GM10847 (cell line): ENCODE measurements around the gene STX10.

Source experiments
- POLR2A ChIP-seq: IDR thresholded peaks from 2 replicates; pipeline ENCODE4 v1.6.1; 2011; ENCODE audit not compliant: insufficient read length; ENCODE audit errors: extremely low read depth

Gene STX10

GRCh38 chr19:13115936-13116281 is 34.3 kb downstream of the STX10 start:
- TF ChIP-seq POLR2A, result no peak

- no peak for TF ChIP-seq POLR2A
Observed at GRCh38 chr19:13112555-13112954, 37.6 kb downstream of the STX10 start.

- TF ChIP-seq POLR2A, result no peak
Observed at GRCh38 chr19:13110099-13110610, 40.0 kb downstream of the STX10 start.

DNA sequence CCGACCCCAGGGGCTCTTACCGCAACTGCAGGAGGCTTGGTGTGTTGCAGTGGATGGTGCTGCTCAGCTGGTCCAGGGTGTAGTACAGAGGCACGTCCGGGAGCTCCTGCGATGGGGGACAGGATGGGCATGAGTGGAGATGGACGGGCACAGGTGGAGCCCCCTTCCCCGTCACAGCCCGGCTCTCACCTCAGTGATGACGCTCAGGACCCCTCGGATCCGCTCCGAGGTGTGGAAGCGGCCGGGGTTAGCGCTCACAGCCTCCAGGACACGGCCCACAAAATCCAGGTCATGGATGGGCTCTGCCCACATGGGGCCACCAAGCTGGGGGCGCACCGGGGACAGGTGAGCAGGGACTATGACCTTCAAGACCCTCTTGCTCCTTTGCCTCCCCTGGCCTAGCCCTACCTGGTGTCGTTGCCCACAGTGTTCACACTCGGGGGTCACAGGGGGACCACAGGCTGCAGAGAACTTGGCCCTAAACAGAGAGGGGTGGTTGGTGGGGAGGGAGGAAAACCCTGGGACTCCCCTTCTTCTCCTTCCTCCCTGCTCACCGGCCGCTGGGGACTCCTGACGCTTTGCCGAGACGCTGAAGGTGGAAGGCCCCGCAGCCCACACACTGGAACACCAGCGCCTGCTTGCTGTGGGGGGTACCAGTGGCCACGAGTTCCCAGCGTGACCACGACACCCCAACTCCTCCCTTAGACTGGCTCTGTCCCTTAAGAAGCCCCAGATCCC is 40.6 kb downstream of the STX10 start:
- TF ChIP-seq POLR2A, result no peak

DNA sequence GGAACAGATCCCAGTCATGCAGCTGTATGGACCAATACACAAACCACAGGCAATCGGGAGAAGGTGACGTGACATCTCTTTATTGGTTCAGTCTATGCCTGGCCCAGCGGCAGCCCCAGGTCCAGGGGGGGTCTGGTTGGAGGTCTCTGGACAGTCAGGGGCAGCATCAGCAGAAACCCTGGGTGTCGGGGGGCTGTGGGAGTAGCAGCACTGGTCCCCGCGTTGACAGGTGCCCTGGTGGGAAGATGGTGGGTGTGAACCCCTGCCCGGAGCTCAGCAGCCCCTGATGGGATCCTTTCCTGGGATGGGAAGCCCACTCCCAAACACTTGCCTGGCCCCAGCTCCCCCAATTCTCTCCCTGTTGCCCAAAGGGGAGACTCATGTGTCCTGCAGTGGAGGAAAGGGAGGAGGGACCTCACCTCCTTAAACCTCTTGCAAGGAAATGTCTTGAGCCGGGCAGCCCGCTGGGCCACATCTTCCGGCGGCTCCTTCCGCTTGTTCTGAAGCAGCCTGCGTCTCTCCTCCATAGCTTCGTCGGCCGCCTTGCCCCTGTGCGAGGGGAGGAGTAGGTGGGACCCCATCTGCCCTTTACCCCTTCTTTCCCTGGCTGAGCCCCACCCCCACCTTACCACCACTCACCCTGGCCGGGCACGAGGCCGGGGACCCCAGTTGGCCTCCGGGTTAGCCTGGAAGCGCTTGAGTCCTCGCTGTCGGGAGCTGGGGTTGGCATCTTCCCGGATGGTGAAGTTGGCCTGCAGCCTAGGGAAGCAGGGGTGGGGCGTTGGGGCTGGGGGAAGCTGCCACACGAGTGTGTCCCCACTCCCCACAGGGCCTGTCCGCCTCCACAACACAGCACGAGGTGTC is 45.1 kb downstream of the STX10 start:
- TF ChIP-seq POLR2A, result peak; percentile 24

GRCh38 chr19:13104360-13104847 is 45.8 kb downstream of the STX10 start:
- peak; percentile 28 for TF ChIP-seq POLR2A

DNA sequence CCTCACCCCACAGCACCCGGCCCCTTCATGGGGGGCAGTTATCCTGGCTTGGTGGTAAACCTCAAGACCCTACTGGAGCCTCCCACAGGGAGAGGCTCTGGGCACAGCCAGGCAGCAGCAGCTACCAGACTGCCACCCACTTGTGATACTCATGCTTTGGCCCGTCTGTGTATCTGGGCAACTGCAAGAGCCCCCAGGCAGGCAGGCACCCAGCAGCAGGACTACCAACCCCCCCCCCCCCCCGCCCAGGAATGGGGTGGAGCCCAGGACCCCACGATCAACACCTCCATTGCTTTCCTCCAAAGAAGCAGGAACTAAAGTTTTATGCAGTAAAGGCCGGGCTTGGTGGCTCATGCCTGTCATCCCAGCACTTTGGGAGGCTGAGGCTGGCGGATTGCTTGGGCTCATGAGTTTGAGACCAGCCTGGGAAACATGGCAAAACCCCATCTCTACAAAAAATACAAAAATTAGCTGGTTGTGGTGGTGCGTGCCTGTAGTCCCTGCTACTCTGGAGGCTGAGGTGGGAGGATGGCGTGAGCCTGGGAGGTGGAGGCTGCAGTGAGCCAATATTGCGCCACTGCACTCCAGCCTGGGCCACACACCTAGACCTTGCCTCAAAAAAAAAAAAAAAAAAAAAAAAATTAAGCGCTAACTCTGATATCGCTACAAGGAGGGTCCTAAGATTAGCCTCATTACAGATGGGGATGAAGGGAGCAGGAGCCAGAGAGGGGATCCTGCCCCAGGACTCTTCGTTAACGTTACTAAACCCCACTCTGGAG is 46.4 kb downstream of the STX10 start:
- no peak for TF ChIP-seq POLR2A

DNA sequence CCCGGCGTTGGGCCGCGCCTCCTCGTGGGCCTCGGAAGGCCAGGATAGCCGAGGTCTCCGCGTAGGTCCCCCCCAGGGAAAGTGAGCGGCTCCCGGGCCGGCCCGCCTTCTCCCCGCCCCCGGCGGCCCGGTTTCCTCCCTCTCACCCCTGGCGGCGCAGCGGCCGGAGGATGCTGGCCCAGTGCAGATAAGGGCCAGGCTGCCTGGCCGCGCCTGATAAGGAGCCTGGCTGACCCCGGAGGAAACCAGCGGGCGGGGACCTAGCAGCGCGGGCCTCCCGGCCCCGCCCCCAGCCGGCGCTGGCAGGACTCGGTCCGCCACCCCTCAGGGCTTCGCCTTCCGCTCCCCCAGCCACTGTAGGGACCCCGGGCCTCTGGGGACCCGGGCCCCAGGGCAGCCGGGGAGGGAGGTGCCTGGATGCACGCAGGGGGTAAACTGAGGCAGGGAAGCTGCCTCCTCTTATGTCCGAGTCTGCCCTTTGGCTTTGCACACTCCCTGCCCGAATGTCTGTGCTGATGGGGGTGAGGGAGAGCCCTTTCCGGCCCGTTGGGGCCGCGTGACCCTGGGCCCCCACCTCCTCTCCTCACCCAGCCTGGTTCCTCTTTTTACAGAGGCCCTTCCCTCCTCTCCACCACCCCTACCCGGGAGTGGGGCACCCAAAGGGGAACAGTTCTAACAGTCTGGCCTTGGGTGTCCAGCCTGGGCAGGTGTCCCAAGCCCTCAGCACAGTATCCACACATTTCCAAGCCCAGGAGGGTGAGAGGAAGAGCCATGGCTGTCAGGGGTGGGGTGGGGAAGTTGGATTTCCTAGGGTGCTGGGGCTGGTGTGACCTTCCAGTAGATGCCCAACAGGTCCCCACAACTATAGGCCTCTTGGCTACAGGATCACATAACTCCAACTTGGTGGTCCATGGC is 47.3 kb downstream of the STX10 start, which contains the start of gene LYL1:
TSS of gene LYL1 (minus strand) at position 193 of the 915 bp plus-strand sequence. CDS start 1,687 bp downstream, outside the sequence.
- TF ChIP-seq POLR2A, result peak; percentile 38

- no peak for TF ChIP-seq POLR2A
Observed at GRCh38 chr19:13102416-13102665, 47.8 kb downstream of the STX10 start.

DNA sequence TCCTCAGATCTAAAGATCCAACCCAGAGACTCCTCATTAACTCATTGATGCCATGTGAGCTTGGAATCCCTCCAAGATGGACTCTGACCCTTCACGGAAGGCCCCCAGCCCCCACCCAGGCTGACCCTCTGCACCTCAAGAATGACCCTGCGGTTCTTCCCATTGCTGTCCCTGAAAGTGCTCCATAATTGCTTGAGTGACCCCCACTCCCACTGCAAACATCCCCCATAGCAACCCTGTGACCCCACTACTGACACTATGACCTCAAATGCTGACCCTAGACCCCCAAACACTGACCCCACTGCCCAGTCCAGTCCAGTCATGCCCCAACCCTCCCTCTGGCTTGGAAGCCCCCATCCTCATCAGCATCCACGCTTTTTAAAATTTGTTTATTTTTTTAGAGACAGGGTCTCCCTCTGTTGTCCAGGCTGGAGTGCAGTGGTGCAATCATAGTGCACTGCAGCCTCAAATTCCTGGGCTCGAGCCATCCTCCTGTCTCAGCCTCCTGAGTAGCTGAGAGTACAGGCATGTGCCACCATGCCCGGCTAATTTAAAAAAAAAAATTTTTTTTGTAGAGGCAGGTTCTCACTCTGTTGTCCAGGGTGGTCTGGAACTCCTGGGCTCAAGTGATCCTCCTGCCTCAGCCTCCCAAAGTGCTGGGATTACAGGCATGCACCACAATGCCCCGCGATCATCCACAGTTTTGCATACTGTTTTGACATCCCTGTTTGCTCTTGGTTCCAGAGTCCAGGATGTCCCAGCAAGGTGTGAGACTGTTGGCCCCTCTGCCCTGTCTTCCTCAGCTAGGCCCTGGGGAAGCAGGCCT is 48.4 kb downstream of the STX10 start:
- no peak for TF ChIP-seq POLR2A

DNA sequence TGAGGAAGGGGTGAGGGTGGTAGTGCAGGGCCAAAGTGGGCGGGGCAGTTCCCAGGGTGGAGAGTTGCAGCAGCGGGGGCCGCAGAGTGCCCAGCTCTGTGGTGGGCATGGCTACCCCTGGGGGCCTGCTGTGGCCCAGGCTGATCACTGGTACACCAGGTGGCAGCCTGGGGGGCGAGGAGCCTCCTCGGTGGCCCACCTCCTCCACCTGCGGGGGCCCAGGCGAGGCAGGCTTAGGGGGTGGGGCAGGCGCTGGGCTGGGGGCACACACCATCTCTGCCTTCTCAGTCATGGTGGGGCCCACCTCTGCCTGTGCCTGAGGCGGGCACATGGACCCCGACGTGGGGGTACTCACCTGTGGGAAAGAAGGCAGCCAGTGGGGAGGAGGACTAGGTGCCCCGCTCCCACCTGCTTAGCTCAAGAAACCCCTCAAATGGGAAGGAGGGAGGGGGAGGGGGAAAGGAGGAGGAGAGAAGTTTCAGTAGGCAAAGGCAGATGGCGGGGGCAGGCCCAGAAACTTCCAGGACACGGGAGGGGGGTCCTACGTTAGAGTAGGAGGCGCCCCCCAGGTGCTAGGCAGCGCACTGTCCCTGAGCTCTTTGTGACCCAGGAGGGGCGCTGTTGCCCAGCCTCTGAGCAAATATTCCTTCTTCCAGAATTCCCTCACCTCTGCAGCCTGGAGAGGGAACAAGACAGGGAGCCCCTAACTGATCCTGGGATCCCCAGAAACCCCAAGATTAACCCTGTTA is 49.2 kb downstream of the STX10 start:
- no peak for TF ChIP-seq POLR2A

GRCh38 chr19:13100031-13100588 is 50.1 kb downstream of the STX10 start:
- no peak for TF ChIP-seq POLR2A

- peak; percentile 36 for TF ChIP-seq POLR2A
Observed at GRCh38 chr19:13099073-13099999, 50.8 kb downstream of the STX10 start.
